Aorta (tissue), 5 donors: Measurements from ENCODE around the gene METTL14. TPM values are rescaled to one million over a fixed set of nuclear protein-coding genes. Genes with fewer than 3 reads are reported as not detected.
A peak's percentile ranks its signal among the peaks of the same experiment; 100 is the strongest.

Experiments
- ATAC-seq: fragments of 200-7000 bp; cut with Tn5 transposase; one replicate; pipeline ENCODE4 v1.9.1; 2022; ENCODE audit warnings: moderate library complexity; ENCODE audit not compliant: low FRiP score
- DNase-seq, 2 donors: peaks; one replicate each; pipeline ENCODE4 v3.0.0-alpha.2; 2020
- H3K27ac ChIP-seq, 2 donors: one replicate each; pipeline ENCODE4 v1.5.1; 2013; ENCODE audit warnings: low read length in 2 of 2, mild to moderate bottlenecking in 2 of 2, moderate library complexity in 2 of 2, control low read depth in 1 of 2, inconsistent platforms in 1 of 2, low read depth in 1 of 2
- H3K27me3 ChIP-seq, 2 donors: one replicate each; pipeline ENCODE4 v1.6.1; 2013; ENCODE audit warnings: control low read depth in 1 of 2, low read length in 1 of 2, mild to moderate bottlenecking in 1 of 2, moderate library complexity in 1 of 2; ENCODE audit not compliant: insufficient read depth in 2 of 2, control insufficient read depth in 1 of 2
- H3K36me3 ChIP-seq, 2 donors: one replicate each; pipeline ENCODE4 v1.6.1; 2013; ENCODE audit warnings: control low read depth in 1 of 2, low read length in 1 of 2, mild to moderate bottlenecking in 1 of 2; ENCODE audit not compliant: insufficient read depth in 2 of 2, control insufficient read depth in 1 of 2
- H3K4me1 ChIP-seq, 2 donors: one replicate each; pipeline ENCODE4 v1.6.1; 2013; ENCODE audit warnings: low read length in 2 of 2, control low read depth in 1 of 2, mild to moderate bottlenecking in 1 of 2, moderate library complexity in 1 of 2; ENCODE audit not compliant: insufficient read depth in 2 of 2, control insufficient read depth in 1 of 2
- H3K4me3 ChIP-seq, 2 donors: one replicate each; pipeline ENCODE4 v1.5.1; 2013; ENCODE audit warnings: low read length in 2 of 2, control low read depth in 1 of 2, mild to moderate bottlenecking in 1 of 2
- H3K9me3 ChIP-seq: one replicate; pipeline ENCODE4 v1.6.1; 2013; ENCODE audit warnings: mild to moderate bottlenecking, low read length; ENCODE audit not compliant: control insufficient read depth
- WGBS, 2 donors: extraction: QIAGEN DNeasy Blood & Tissue Kit; methylation state at CpG; one replicate each; pipeline ENCODE4 v1.1.7; 2013; 5-methylcytosine and 5-hydroxymethylcytosine counted together
- intact Hi-C, 2 donors: fragments of 100-400 bp; cut with DNase I; formaldehyde crosslinking; loops; one replicate each; pipeline versions ENCODE4 v1.14.2 to v1.15.0; 2022
- polyA plus RNA-seq, 2 donors: library from polyadenylated mRNA; stranded (reverse); fragments of 200-250 nt; gene quantifications; one replicate each; pipeline ENCODE4 v1.2.3, GENCODE V29; 2013
- total RNA-seq, 2 donors: library from RNA; stranded (reverse); fragmentation: NEBNext Ultra II Directional; extraction: Animal tissue kit (Norgen Biotek cat#: 25700); gene quantifications; one replicate each; pipeline ENCODE4 v1.2.1, GENCODE V29; 2021
- donor health status: healthy with polysubstance abuse.
- donor health status: Bipolar disorder and iron deficiency.
- donor health status: DM: no; HTN: no; CAD: no.
- donor health status: DM: no; HTN: no; CAD: no.
- donor health status: DM: yes; HTN: yes; CAD: no.

The METTL14 gene
- total and polyA plus RNA-seq, 4 donors = 15.2 to 46.2 (median 32.9) TPM

DNA sequence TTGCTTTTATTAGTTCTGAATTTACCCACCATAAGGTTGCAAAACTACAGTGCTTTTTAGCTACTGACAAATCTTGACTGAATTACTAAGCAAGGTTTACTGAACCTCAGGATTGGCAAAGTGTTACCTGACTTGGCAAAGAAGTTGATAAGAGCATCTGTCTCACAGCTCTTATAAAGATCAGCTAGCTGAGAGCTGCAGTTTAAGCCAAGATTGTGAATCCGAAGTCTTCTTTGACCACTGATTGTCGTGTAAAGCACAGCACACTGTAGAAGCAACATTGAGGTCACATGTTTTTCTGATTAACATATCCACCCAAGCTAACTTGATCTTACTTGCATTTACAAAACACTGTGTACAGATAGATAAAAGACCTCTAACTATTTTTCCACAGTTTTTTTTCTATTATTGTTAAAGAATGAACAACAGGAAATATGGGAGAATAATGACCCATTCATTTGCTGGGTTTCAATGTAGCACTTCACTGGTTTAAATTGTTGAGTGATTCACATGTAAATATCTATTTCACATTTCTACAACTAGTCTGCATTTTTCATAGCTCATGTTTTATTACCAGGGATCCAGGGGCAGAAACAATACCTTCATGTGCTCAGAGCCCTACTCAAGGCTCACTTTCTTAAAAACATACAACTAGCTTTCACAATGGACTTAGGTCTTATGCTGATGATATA lies 54.0 kb downstream of the METTL14 start:
- intact Hi-C loops = loop anchor here in 1 of 2 donors (10.0 kb wide), 1 partner anchor 56 kb away; no protein-coding TSS in a partner anchor
- H3K4me1 ChIP-seq = no peaks in the 10 kb centered on the region
- H3K9me3 ChIP-seq = no peaks in the 10 kb centered on the region
- ATAC-seq (no peak), DNase-seq (no peak)
- 71 to 82% methylated on average over 2 of the region's 2 CpGs for WGBS, 2 donors
- H3K27ac ChIP-seq = no peak overlapping the region
- H3K36me3 ChIP-seq = peaks cover 3 to 6% of the 10 kb centered on the region in 2 donors
- no peak overlapping the region for H3K4me3 ChIP-seq
- no peaks in the 10 kb centered on the region for H3K27me3 ChIP-seq

DNA sequence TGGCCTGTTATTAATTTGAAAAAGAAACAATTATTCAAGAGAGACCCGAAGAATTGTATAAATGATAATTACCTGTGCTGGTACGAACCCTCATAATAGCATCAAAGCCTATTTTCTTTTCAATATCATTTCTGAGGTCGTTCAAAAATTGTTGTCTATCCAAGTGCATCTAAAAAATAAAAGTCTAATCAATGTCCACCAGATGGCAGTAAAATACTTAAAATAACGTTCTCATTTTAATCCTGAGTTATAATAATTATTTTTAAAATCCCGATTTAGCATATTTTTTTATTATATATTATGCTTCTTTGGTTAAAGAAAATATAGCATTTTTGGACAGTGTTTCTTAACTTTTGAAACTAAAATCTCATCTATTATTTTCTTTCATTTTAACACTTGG lies 55.7 kb downstream of the METTL14 start:
- Histone ChIP-seq H3K9me3 (no peaks in the 10 kb centered on the region), H3K36me3 (peaks cover 2 to 3% of the 10 kb centered on the region in 2 donors), H3K4me3 (no peak overlapping the region), H3K27me3 (no peaks in the 10 kb centered on the region), H3K4me1 (peaks cover 2 to 3% of the 10 kb centered on the region in 2 donors), H3K27ac (no peak overlapping the region)
- WGBS, 2 donors = 20 to 27% methylated on average over 5 of the region's 5 CpGs
- no peak for ATAC-seq
- intact Hi-C loops = loop anchor here in 1 of 2 donors (2.0 to 10.0 kb wide), 3 partner anchors 146 to 554 kb away; partner anchors contain the start of gene SYNPO2
- no peak for DNase-seq

DNA sequence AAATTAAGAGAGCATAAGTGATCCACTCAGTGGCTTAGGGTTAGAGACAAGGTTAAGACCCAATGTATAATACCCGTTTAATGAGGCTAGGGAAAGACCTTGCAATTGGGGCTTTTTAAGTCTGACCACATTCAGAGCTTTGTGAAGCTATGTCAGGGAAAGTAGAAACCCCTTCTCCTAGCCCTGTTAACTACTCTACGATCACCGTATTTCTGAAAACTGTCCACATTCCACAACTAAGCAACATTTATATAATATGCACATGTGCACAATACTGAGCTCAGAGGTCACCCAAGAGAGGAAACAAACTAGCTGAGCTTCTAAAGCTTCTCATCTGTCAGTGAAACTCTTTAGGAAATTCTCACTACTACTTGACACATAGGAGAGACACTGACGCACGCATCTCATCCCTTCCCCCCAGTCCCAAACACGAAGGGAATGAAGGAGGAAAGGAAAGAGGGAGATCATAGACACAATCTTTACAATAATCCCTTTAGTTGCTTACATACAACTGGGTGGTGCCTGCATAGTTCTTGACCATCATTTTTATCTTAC lies 56.2 kb downstream of the METTL14 start:
- no peaks in the 10 kb centered on the region for H3K9me3 ChIP-seq
- H3K27ac ChIP-seq = no peak overlapping the region
- H3K4me1 ChIP-seq = peaks cover 2 to 6% of the 10 kb centered on the region in 2 donors
- intact Hi-C loops = loop anchor here in 1 of 2 donors (2.0 to 10.0 kb wide), 3 partner anchors 146 to 553 kb away; partner anchors contain the start of gene SYNPO2
- DNase-seq = no peak
- no peaks in the 10 kb centered on the region for H3K27me3 ChIP-seq
- H3K4me3 ChIP-seq = no peak overlapping the region
- peak; percentile 34 for ATAC-seq
- peaks cover 2 to 3% of the 10 kb centered on the region in 2 donors for H3K36me3 ChIP-seq
- 5 to 7% methylated on average over 6 of the region's 6 CpGs for WGBS, 2 donors

DNA sequence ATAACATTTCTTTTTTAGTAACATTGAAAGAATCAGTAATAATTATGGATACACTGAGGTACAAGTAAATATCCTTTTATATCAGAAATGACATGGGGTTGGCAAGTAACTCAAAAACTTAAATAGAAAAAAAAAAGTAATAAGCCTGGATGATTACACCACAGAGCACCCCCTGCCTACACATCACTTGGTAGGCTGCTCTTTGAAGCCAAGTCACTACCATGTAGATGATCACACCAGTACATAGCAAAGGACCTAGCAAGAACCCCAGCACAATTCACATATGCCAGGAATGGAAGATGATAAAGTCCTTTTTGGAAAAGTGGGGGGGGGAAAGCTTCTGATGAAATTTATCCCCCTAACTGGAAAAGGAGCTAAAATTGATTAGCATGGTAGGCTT lies 56.9 kb downstream of the METTL14 start:
- Histone ChIP-seq H3K36me3 (peaks cover 2 to 3% of the 10 kb centered on the region in 2 donors), H3K4me1 (peaks cover 2 to 6% of the 10 kb centered on the region in 2 donors), H3K9me3 (no peaks in the 10 kb centered on the region), H3K4me3 (no peak overlapping the region), H3K27me3 (no peaks in the 10 kb centered on the region), H3K27ac (peak overlapping the region in 1 of 2 donors; percentile 36)
- DNase-seq (no peak), ATAC-seq (no peak)
- intact Hi-C loops = loop anchor here (2.0 to 10.0 kb wide), 3 partner anchors 145 to 553 kb away; partner anchors contain the start of gene SYNPO2 (in 2 of the 2)

DNA sequence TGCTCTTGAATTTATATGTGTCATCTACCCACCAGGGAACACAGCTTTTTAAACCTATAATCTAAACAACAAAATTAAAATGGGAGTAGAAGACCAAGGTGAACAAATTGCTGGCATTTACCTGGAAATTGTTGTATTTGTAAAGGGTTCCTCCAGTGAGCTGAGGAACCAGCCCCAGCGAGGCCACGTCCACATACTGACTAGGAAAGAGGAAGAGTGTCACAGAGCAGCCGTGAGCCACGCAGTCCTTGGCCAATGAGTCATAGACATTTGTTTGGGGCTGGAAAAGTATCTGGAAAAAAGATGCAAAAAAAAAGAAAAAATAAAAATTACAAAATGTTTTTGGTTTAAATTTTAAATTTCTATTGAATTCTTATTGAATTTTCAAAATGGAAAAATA lies 58.7 kb downstream of the METTL14 start:
- Histone ChIP-seq H3K9me3 (no peaks in the 10 kb centered on the region), H3K36me3 (peaks cover 2 to 3% of the 10 kb centered on the region in 2 donors), H3K4me3 (no peak overlapping the region), H3K27ac (no peak overlapping the region), H3K27me3 (no peaks in the 10 kb centered on the region), H3K4me1 (peaks cover 2 to 6% of the 10 kb centered on the region in 2 donors)
- intact Hi-C loops = loop anchor here (2.0 to 10.0 kb wide), 3 partner anchors 143 to 551 kb away; partner anchors contain the start of gene SYNPO2 (in 2 of the 2)
- 39 to 47% methylated on average over 4 of the region's 4 CpGs for WGBS, 2 donors
- DNase-seq (peak; percentile 67 to 74), ATAC-seq (peak; percentile 53)

DNA sequence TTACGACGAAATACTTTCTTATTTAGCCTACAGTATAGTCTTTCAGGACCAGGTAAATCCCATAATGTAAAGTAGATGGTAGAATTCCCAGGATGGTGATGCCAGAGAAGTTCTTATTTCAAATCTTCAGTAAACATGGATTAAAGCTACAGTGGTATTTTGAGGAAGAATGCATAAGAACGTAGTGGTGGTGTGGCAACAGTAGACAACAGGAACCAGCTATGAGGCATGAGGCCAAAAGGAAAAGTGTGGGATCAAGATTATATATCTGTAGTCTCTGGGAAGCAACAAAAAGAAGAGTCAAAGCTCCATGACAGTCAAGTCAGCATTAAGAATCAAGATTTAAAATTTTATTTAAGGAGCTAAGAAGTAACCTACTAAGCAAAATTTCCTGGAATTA lies 60.2 kb downstream of the METTL14 start:
- intact Hi-C loops = loop anchor here in 1 of 2 donors (10.0 kb wide), 1 partner anchor 549 kb away; no protein-coding TSS in a partner anchor
- no peak for DNase-seq
- Histone ChIP-seq H3K4me3 (no peak overlapping the region), H3K27ac (peak overlapping the region in 1 of 2 donors; percentile 86), H3K36me3 (peaks cover 2% of the 10 kb centered on the region in 2 donors), H3K4me1 (peaks cover 2 to 6% of the 10 kb centered on the region in 2 donors), H3K9me3 (no peaks in the 10 kb centered on the region), H3K27me3 (no peaks in the 10 kb centered on the region)
- 68 to 71% methylated on average over 3 of the region's 3 CpGs for WGBS, 2 donors
- ATAC-seq = no peak

DNA sequence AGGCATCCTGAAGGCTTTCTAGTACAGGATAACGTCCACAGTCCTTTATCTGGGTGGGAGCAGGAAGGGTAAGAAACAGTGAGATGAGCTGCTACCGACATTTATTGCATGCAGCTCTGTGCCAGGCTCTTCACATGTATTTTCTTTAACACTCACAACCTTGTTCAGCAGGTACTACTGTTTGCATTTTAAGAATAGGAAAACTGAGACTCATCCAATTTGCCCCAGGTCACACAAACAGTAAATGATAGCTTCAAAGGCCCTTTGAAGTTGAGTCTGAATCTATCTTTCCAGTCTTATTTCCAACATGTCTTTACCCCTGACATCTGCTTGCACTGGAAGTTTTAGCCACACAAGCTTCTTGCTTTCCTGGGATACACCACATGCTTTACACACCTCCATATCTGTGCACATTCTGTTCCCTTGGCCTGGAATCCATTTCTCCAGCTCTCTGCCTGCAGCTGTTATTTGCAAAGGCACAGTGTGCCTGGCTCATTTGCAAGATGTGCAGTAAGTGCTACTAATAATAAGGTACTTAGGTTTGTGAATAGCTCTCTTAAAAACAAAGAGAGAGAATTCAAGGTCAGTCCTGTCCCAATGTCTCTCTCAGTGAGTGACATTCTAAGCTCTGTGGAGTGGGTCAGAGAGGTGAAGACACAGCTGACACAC lies 61.2 kb downstream of the METTL14 start:
- ATAC-seq = peak; percentile 26
- Histone ChIP-seq H3K4me1 (peaks cover 2 to 6% of the 10 kb centered on the region in 2 donors), H3K4me3 (no peak overlapping the region), H3K9me3 (no peaks in the 10 kb centered on the region), H3K27me3 (no peaks in the 10 kb centered on the region), H3K27ac (peak overlapping the region in 1 of 2 donors; percentile 62), H3K36me3 (peaks cover 2% of the 10 kb centered on the region in 2 donors)
- intact Hi-C loops = loop anchor here in 1 of 2 donors (10.0 kb wide), 1 partner anchor 548 kb away; no protein-coding TSS in a partner anchor
- 26 to 38% methylated on average over 2 of the region's 2 CpGs for WGBS, 2 donors
- DNase-seq = no peak

DNA sequence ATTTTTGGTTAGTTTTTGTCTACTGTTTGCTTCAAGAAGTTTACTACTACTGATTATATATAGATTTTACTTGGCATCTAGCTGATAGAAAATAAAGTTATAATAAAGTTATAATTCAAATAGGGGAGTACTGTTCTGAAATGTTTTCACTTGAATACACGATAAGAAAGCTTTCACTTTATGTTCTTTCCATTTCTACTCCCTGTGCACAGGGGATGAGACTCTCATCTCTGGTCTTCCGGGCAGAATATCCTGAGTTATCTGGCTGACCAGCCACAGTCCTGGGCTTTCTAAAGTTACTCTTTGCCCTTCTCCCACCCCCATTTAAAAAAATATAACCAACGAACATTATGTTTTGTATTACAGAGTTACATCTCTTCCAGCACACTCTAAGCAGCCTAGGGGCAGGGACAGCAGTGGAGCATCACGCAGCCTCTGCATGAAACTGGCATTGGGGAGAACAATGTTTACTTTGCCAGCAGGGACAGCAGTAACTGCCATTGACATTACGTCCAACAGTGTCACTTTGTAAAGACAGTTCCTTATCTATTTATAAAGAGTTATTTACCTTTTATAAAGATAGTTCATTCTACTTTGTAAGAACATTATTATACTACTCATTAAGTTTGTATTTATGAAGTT lies 64.3 kb downstream of the METTL14 start:
- Histone ChIP-seq H3K9me3 (no peaks in the 10 kb centered on the region), H3K4me1 (peaks cover 3 to 16% of the 10 kb centered on the region in 2 donors), H3K4me3 (no peak overlapping the region), H3K27ac (peak overlapping the region in 1 of 2 donors; percentile 49), H3K27me3 (no peaks in the 10 kb centered on the region), H3K36me3 (no peaks in the 10 kb centered on the region)
- no peak for DNase-seq
- ATAC-seq = no peak
- intact Hi-C loops = loop anchor here in 1 of 2 donors (10.0 kb wide), 1 partner anchor 545 kb away; no protein-coding TSS in a partner anchor
- WGBS, 2 donors = 57% methylated on average over 5 of the region's 5 CpGs
